Peyer's patch (tissue), 4 donors: Measurements from ENCODE around the gene PGLYRP4.

Experiments
- CTCF ChIP-seq, 6 experiments: fragments of 450-650 bp in 4 of 6; fragments of 200-600 bp in 2 of 6; sonication (generic) in 1 of 6; IDR thresholded peaks; one replicate each; pipeline ENCODE4 v1.5.1; 2017 to 2019; ENCODE audit warnings: antibody characterized with exemption in 6 of 6, mild to moderate bottlenecking in 3 of 6, moderate library complexity in 1 of 6
- POLR2A ChIP-seq, 2 donors: fragments of 450-650 bp; IDR thresholded peaks; one replicate each; pipeline ENCODE4 v1.5.1; 2017; ENCODE audit warnings: antibody characterized with exemption in 2 of 2, mild to moderate bottlenecking in 2 of 2, moderate library complexity in 2 of 2

- TF ChIP-seq POLR2A (IDR thresholded peaks at IDR 0.05) (no peak), CTCF (IDR thresholded peaks at IDR 0.05) (no peak)
Measured at GRCh38 chr1:153387785-153388184, 39.1 kb upstream of the PGLYRP4 start.
